GM19468 (cell line): ENCODE data around the gene NCOA1.

Experiments used
- ATAC-seq: cut with Tn5 transposase; IDR thresholded peaks from one replicate; pipeline ENCODE4 v1.9.1; 2021; ENCODE audit warnings: mild to moderate bottlenecking, moderate library complexity, moderate number of reproducible peaks; ENCODE audit not compliant: unreplicated experiment; ENCODE audit errors: extremely low read depth

The NCOA1 gene

GRCh38 chr2:24813691-24814137 lies 322.7 kb downstream of the NCOA1 start:
- ATAC-seq: no peak

GRCh38 chr2:24814516-24814915 lies 323.5 kb downstream of the NCOA1 start:
- no peak for ATAC-seq

GRCh38 chr2:24815171-24815570 lies 324.1 kb downstream of the NCOA1 start:
- ATAC-seq: no peak

GRCh38 chr2:24816404-24816803 lies 325.4 kb downstream of the NCOA1 start:
- ATAC-seq: no peak

- ATAC-seq: no peak
These were observed 325.8 kb downstream of the NCOA1 start for GRCh38 chr2:24816884-24817283.

- ATAC-seq: no peak
These were observed 327.7 kb downstream of the NCOA1 start for GRCh38 chr2:24818721-24819167.

- no peak for ATAC-seq
These were observed 328.6 kb downstream of the NCOA1 start for GRCh38 chr2:24819442-24820174.

GRCh38 chr2:24820175-24820513 lies 329.1 kb downstream of the NCOA1 start:
- ATAC-seq: no peak
